SU-DHL-6 (cell line): ENCODE measurements around the gene CDC42EP3.

Experiments used
- CTCF ChIP-seq: fragments of 200-600 bp; sonication (generic); IDR thresholded peaks from one replicate; pipeline ENCODE4 v1.5.1; 2017; ENCODE audit warnings: antibody characterized with exemption, mild to moderate bottlenecking, low read length, moderate library complexity; ENCODE audit not compliant: insufficient read depth, poor library complexity, severe bottlenecking
- EZH2phosphoT487 ChIP-seq: fragments of 200-600 bp; sonication (generic), shearing (Covaris generic); conservative IDR thresholded peaks from 2 replicates; pipeline ENCODE4 v1.6.1; 2018; ENCODE audit warnings: mild to moderate bottlenecking, antibody characterized with exemption, low read length, moderate library complexity, mixed read lengths

GRCh38 chr2:37618326-37618725 is 53.1 kb downstream of the CDC42EP3 start:
- TF ChIP-seq CTCF (no peak), EZH2phosphoT487 (no peak)
